ENCODE measurements around the gene GLG1.

- TF ChIP-seq ZFP3 (CRISPR knock-in tag; IDR thresholded peaks at IDR 0.05) (no peak), BACH2 (CRISPR knock-in tag; IDR thresholded peaks at IDR 0.05; ENCODE audit: borderline replicate concordance) (no peak), CREB5 (CRISPR knock-in tag; IDR thresholded peaks at IDR 0.05; ENCODE audit: low read depth) (no peak), CSRNP3 (CRISPR knock-in tag; IDR thresholded peaks at IDR 0.05) (no peak), PATZ1 (CRISPR knock-in tag; IDR thresholded peaks at IDR 0.05; ENCODE audit: borderline replicate concordance) (no peak), ARNTL (CRISPR knock-in tag; IDR thresholded peaks at IDR 0.05; ENCODE audit: borderline replicate concordance, low read depth) (no peak)
Observed at GRCh38 chr16:74622005-74622404, 15.1 kb upstream of the GLG1 start.

Measured in SK-N-SH treated with all-trans-retinoic acid at 6 μM for 48 hours (cell line).